KBM-7 (cell line): Measurements from ENCODE around the gene TRMT1.

ENCODE experiments used
- DNase-seq: peaks from one replicate; pipeline ENCODE4 v3.0.0-alpha.2; 2015
- in situ Hi-C: fragments of 300-500 bp; cut with MboI; formaldehyde crosslinking; loops from 2 replicates; pipeline ENCODE4 v1.14.3; 2020; ENCODE audit warnings: low sequenced_read_pairs, low pct_unique_long_range_greater_than_20kb, mixed read lengths

The TRMT1 gene

GRCh38 chr19:13066226-13066625 lies 50.3 kb downstream of the TRMT1 start:
- in situ Hi-C loops = no loop called here

GRCh38 chr19:13064092-13064489 lies 52.4 kb downstream of the TRMT1 start:
- DNase-seq = no peak
- in situ Hi-C loops = no loop called here

More at GRCh38 chr19:13066226-13066625, 50.3 kb downstream of the TRMT1 start:
- peak; percentile 52 for DNase-seq

- no peak for DNase-seq
- in situ Hi-C loops = no loop called here
These were observed 53.0 kb downstream of the TRMT1 start for GRCh38 chr19:13063461-13064091.

GRCh38 chr19:13062317-13062716 lies 54.2 kb downstream of the TRMT1 start:
- no peak for DNase-seq
- in situ Hi-C loops = no loop called here

GRCh38 chr19:13060964-13061927 lies 55.3 kb downstream of the TRMT1 start:
- in situ Hi-C loops = no loop called here
- DNase-seq = peak; percentile 77

- in situ Hi-C loops = no loop called here
- DNase-seq = no peak
These were observed 56.1 kb downstream of the TRMT1 start for GRCh38 chr19:13060233-13060963.

GRCh38 chr19:13058951-13059660 lies 57.4 kb downstream of the TRMT1 start:
- no peak for DNase-seq
- in situ Hi-C loops = no loop called here

GRCh38 chr19:13057744-13058143 lies 58.8 kb downstream of the TRMT1 start:
- no peak for DNase-seq
- in situ Hi-C loops = no loop called here

GRCh38 chr19:13057147-13057572 lies 59.4 kb downstream of the TRMT1 start:
- in situ Hi-C loops = no loop called here
- no peak for DNase-seq

GRCh38 chr19:13056052-13056660 lies 60.4 kb downstream of the TRMT1 start:
- in situ Hi-C loops = no loop called here
- no peak for DNase-seq

GRCh38 chr19:13055213-13056051 lies 61.1 kb downstream of the TRMT1 start:
- no peak for DNase-seq
- in situ Hi-C loops = no loop called here
